ENCODE measurements around the gene PPL.

GRCh38 chr16:4942481-4942880 is 5.5 kb upstream of the PPL start:
- TF ChIP-seq CTCF (IDR thresholded peaks at IDR 0.05) (no peak), POLR2A (IDR thresholded peaks at IDR 0.05) (no peak)
